GM21447 (cell line): ENCODE data around the gene PRLH.
A peak's percentile ranks its signal among the peaks of the same experiment; 100 is the strongest.
"Not testable (repeated sequence)": the region's sequence is repeated elsewhere in the genome, so short reads cannot be mapped to it uniquely, and the experiment has no call there.

Experiments
- ATAC-seq: cut with Tn5 transposase; IDR thresholded peaks from one replicate; pipeline ENCODE4 v1.9.1; 2021; ENCODE audit not compliant: unreplicated experiment

The PRLH gene

GRCh38 chr2:237581326-237581725 is 15.0 kb downstream of the PRLH start:
- ATAC-seq = no peak

GRCh38 chr2:237581751-237582746 is 15.7 kb downstream of the PRLH start:
- peak; percentile 61 for ATAC-seq

GRCh38 chr2:237583385-237584295 is 17.3 kb downstream of the PRLH start:
- ATAC-seq = no peak

- no peak for ATAC-seq
Observed at GRCh38 chr2:237585590-237586221, 19.3 kb downstream of the PRLH start.

GRCh38 chr2:237588044-237588696 is 21.8 kb downstream of the PRLH start:
- no peak for ATAC-seq

- no peak for ATAC-seq
Observed at GRCh38 chr2:237590272-237591140, 24.1 kb downstream of the PRLH start, which contains the start of gene RAB17. RAB17 (minus strand) TSS chr2:237590734; CDS start chr2:237586154, 4,580 bp downstream.

GRCh38 chr2:237591141-237591881 is 24.9 kb downstream of the PRLH start:
- no peak for ATAC-seq

- no peak for ATAC-seq
Observed at GRCh38 chr2:237592425-237592980, 26.1 kb downstream of the PRLH start.

- no peak for ATAC-seq
Observed at GRCh38 chr2:237593036-237593435, 26.7 kb downstream of the PRLH start.

GRCh38 chr2:237593596-237594320 is 27.4 kb downstream of the PRLH start:
- ATAC-seq = no peak

GRCh38 chr2:237594514-237594871 is 28.1 kb downstream of the PRLH start:
- no peak for ATAC-seq

- not testable (repeated sequence) for ATAC-seq
Observed at GRCh38 chr2:237595829-237596519, 29.6 kb downstream of the PRLH start.

- ATAC-seq = no peak
Observed at GRCh38 chr2:237596520-237597195, 30.3 kb downstream of the PRLH start.

- ATAC-seq = no peak
Observed at GRCh38 chr2:237597196-237598145, 31.1 kb downstream of the PRLH start.

GRCh38 chr2:237598468-237599208 is 32.3 kb downstream of the PRLH start:
- no peak for ATAC-seq
